ENCODE measurements around the gene PPP4R3C.
"Not testable (repeated sequence)": the region's sequence is repeated elsewhere in the genome, so short reads cannot be mapped to it uniquely, and the experiment has no call there.

PPP4R3C gene
- 0 reads per million in 3 experiments for total RNA-seq

DNA sequence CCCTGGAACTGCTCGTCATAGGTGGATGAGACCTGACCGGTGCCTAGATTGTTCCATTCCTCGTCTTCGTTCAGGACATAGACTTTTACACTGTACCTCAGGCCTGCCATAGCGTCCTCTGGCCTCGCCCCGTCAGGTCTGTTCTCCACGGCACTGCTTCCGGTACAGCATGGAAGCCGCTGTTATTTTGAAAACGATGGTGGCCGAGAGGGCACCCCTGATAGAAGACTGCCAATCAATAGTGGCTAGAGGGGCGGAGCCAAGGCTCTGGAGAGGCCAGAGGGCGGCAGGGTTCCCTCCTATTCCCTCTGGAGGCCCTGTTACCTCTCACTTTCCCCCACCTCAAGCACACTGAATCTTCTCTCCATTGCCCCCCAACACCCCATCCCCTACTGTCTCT is at the start of gene PPP4R3C:
Gene PPP4R3C (minus strand): TSS at position 155 of the 400 bp plus-strand sequence. CDS start 45 bp downstream, at position 110.
- no peak for DNase-seq

DNA sequence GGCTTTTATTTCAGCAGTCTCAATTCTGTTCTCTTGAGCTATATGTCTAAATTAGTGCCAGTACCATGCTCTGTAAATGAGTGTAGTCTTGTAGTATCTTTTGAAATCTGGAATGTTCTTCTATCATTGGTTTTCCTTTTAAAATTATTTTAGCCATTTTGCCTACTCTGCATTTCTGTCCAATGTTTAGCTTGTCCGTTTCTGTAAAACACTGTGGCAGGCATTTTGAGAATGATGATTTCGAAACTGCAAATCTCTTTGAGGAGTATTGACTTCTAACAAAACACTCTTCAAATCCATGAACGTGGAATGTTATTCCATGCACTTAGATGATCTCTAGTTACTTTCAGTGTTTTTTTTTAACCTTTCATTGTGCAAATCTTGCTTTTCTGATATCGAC is 28.3 kb upstream of the PPP4R3C start:
- no peak for DNase-seq

DNA sequence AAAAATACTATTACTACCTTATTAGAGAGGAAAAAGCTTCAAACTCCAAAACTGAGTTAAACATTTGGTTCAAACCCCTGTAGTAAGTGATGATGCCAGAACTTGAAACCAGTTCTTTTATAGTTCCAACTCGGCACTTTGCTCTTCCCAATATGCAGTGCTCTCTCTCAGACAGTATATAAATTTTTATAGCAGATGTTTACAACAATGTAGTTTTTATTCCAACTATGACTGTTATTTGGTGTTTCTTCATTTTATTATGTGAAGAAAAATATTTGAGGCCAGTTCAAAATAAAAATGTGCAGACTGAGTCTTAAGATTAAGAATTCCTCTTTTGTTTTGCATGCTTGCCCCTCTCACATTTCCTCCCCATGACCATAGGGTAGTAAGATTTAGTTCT is 2.9 kb upstream of the PPP4R3C start:
- no peak for DNase-seq

DNA sequence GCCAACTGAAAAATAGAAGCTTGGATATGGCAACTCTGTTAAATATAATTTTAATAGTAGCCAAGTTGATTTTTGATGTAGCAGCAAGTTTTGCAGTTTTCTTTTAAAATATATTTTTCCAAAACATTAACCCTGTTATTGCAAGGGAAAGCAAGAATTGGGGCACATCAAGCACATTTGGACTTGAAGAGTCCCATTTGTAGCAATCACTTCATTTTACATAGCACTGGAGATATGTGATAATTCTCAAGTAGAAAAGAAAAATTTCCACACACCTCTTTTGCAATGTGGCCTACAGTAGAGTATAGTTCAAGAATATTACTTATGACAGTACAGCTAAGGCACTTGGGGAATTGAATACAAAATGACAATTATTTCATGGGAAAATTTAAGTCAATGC is 1.9 kb upstream of the PPP4R3C start:
- DNase-seq: no peak

DNA sequence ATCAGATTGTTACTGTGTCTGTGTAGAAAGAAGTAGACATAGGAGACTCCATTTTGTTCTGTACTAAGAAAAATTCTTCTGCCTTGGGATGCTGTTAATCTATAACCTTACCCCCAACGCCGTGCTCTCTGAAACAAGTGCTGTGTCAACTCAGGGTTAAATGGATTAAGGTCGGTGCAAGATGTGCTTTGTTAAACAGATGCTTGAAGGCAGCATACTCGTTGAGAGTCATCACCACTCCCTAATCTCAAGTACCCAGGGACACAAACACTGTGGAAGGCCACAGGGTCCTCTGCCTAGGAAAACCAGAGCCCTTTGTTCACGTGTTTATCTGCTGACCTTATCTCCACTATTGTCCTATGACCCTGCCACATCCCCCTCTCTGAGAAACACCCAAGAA is 4.0 kb downstream of the PPP4R3C start:
- not testable (repeated sequence) for DNase-seq

DNA sequence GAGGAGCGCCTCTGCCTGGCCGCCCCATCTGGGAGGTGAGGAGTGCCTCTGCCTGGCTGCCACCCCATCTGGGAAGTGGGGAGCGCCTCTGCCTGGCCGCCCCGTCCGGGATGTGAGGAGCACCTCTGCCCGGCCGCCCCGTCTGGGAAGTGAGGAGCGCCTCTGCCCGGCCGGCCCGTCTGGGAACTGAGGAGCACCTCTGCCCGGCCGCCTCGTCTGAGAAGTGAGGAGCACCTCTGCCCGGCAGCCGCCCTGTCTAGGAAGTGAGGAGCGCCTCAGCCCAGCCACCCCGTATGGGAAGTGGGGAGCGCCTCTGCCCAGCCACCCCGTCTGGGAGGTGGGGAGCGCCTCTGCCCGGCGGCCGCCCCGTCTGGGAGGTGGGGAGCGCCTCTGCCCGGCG is 4.6 kb downstream of the PPP4R3C start:
- not testable (repeated sequence) for DNase-seq

DNA sequence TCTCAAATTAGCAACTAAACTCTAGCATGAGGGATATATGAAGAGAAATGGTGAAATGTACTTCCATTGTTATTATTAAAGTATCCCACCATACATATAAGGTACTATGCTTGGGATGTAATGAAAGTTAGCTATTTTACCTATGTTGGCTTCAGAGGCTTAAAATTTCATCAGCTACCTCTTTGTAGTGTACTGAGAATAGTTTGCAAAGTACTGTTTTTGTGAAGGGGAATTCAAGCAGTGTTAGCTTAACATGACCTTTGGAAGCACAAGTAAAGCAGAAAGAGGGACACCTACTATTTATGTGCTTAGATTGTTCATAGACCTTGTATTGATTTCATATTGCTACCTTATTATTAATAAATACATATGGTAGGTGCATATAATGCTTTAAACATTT is 11.8 kb downstream of the PPP4R3C start:
- DNase-seq: no peak

DNA sequence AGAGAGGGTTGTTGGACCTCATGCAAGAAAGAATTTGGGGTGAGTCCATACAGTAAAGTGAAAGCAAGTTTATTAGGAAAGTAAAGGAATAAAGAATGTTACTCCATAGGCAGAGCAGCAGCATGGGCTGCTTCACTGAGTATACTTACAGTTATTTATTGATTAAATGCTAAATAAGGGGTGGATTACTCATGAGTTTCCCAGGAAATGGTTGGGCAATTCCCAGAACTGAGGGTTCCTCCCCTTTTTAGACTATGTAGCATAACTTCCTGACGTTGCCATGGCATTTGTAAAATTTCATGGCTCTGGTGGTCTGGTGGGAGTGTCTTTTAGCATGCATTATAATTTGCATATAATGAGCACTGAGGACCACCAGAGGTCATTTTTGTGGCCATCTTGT is 16.7 kb downstream of the PPP4R3C start:
- no peak for DNase-seq

DNA sequence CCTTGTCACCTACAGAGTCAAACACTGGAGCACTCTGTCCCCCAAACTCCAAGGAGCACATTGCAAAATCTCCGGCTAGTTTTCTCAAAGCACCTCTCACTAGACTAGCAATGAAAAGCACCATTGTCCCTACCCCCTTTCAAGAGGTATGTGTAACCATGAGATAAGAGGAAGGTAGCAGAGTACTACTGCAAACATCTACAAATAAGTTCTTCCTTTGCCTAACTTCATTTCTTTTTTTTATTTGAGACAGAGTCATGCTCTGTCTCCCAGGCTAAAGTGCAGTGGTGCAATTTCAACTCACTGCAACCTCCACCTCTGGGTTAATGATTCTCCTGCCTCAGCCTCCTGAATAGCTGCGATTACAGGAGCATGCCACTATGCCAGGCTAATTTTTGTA is 17.7 kb downstream of the PPP4R3C start:
- no peak for DNase-seq

DNA sequence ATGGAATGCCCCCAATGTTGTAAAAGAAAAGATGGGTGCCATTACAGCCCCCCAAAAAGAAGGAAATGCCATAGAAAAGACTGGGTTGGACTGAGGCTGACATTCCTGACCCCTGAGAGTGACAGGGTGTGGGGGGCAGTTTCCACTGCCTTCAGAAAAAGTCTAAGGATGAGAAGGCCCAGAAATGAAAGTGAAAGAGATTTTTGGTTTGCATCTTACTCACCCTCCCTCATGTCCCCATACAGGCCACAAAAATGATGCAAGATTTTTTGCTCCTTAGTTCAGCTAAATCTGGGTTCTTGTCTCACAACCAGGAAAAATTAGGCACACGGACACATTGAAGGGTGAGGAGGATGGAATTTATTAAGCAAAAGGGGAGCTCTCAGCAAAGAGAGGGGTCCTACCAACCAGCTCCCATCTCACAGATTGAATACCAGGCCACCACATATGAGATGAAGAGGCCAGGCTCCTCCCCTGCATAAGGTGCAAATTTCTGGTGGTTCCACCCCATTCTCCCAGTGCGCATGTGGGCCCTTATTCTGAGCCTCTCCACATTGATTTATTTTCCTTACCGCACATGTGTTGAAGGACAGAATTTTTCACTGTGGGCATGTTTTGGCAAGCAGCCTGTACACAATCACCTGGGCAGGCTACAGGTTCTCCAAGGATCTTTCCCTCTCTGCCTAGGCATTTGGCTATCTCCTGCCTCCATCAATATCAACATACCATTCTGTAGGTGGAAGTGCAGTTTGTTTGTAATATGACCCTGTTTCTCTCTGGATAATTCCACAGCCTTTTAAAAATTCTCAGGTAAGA is 18.8 kb downstream of the PPP4R3C start:
- DNase-seq: no peak

DNA sequence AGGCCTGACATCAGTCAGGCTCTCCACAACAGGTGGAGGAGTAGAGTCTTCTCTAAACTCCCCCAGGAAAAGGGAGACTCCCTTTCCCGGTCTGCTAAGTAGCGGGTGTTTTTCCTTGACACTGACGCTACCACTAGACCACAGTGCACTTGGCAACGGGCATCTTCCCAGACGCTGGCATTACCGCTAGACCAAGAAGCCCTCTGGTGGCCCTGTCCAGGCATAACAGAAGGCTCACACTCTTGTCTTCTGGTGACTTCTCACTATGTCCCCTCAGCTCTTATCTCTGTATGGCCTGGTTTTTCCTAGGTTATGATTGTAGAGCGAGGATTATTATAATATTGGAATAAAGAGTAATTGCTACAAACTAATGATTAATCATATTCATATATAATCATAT is 20.7 kb downstream of the PPP4R3C start:
- not testable (repeated sequence) for DNase-seq

DNA sequence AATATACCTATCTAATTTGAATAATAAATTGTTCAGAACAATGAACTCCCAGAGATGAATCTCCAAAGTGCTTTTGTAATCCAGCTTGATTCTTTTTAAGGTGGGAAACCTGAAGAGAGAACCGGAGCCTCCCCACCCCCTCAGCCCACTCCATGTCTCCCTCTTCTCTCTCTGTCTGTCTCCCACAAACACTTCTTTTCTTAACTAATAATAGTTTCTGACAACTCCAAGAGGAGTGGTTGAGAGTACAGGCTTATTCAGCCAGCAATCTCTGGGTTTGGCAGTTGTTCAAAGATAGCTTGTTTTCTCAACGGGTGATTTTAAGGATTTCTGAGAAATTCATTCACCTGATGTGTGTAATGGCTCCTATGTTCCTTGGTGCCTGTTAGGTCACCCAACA is 23.4 kb downstream of the PPP4R3C start:
- no peak for DNase-seq

DNA sequence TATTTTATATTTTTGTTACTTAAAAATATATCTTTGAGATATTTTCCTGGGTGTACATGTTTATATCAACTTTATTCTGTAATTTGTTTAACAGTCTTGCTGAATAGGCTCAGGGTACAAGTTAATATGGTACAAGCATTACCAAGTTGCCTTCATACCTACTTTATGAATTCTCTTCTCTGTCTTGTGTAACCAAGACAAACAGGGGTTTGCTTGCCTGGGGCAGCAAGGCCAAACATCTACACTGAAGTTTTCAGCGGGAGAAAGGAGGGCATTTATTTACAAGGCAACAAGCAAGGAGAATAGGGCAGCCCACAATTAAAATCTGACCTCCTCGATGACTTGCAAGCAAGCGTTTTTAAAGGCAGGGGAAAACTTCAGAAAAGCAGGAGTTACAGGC is 24.2 kb downstream of the PPP4R3C start:
- DNase-seq: no peak

DNA sequence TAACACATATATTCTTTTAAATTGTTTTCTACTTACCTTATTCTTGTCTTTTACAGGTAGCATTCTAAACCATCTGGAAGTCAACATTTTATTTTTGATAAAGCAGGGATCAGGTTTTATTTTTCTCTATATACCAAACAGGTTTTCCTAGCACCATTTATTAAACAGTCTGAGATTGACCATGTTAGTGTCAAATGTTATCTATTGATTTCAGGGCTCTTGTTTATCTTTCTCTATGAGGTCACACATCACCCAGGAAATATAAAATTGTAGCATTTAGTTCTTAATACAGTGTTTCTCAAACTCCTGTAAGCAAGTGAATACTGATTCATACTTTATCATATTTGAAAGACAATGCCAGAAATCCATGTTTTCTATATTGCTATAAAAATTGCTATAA is 28.1 kb downstream of the PPP4R3C start:
- DNase-seq: no peak
